SU-DHL-6 (cell line): ENCODE measurements around the gene MAP2K5.

Experiments used
- H2AFZ ChIP-seq: fragments of 200-600 bp; sonication (generic); 2 replicates; pipeline ENCODE4 v1.6.1; 2014; ENCODE audit warnings: low read depth, mild to moderate bottlenecking, moderate library complexity, mixed read lengths, antibody characterized with exemption, low read length; ENCODE audit not compliant: severe bottlenecking
- H3F3A ChIP-seq: fragments of 200-600 bp; shearing (Covaris generic); 2 replicates; pipeline ENCODE4 v1.6.0; 2016; ENCODE audit warnings: antibody characterized with exemption, mild to moderate bottlenecking; ENCODE audit not compliant: insufficient read depth
- H3K27ac ChIP-seq: fragments of 200-600 bp; sonication (generic); 2 replicates; pipeline ENCODE4 v1.5.1; 2016; ENCODE audit warnings: low read depth, mild to moderate bottlenecking, low read length, moderate library complexity, mixed read lengths
- H3K27me3 ChIP-seq: fragments of 200-600 bp; sonication (generic), shearing (Covaris generic); 2 replicates; pipeline ENCODE4 v1.6.0; 2014; ENCODE audit warnings: mild to moderate bottlenecking, low read length
- H3K36me3 ChIP-seq: fragments of 200-600 bp; sonication (generic); 2 replicates; pipeline ENCODE4 v1.6.1; 2014; ENCODE audit warnings: mild to moderate bottlenecking, low read length, mixed read lengths
- H3K4me2 ChIP-seq: fragments of 300-600, 200-600 bp; shearing (Covaris generic), sonication (generic); 2 replicates; pipeline ENCODE4 v1.6.0; 2014; ENCODE audit warnings: low read length, low read depth, mild to moderate bottlenecking; ENCODE audit not compliant: poor library complexity, severe bottlenecking
- H3K4me3 ChIP-seq: fragments of 200-600 bp; sonication (generic); 2 replicates; pipeline ENCODE4 v1.5.1; 2014; ENCODE audit warnings: antibody characterized with exemption, low read length, mild to moderate bottlenecking, mixed read lengths; ENCODE audit not compliant: insufficient read depth, poor library complexity, severe bottlenecking
- H3K79me2 ChIP-seq: fragments of 200-600 bp; sonication (generic); 2 replicates; pipeline ENCODE4 v1.6.1; 2014; ENCODE audit warnings: mild to moderate bottlenecking, low read length, moderate library complexity; ENCODE audit not compliant: insufficient read depth
- H3K9ac ChIP-seq: fragments of 200-600 bp; sonication (generic); 2 replicates; pipeline ENCODE4 v1.7.0; 2014; ENCODE audit warnings: mild to moderate bottlenecking, low read length
- H3K9me2 ChIP-seq: fragments of 200-600 bp; sonication (generic); replicated peaks from 2 replicates; pipeline ENCODE4 v1.6.1; 2014; ENCODE audit warnings: low read length; ENCODE audit not compliant: insufficient read depth
- H3K9me3 ChIP-seq: fragments of 200-600 bp; sonication (generic); 2 replicates; pipeline ENCODE4 v1.6.1; 2014; ENCODE audit warnings: low read length, mixed read lengths; ENCODE audit not compliant: insufficient read depth
- H4K20me1 ChIP-seq: fragments of 200-600 bp; sonication (generic); 2 replicates; pipeline ENCODE4 v1.6.1; 2014; ENCODE audit warnings: low read depth, mild to moderate bottlenecking, antibody characterized with exemption, low read length, moderate library complexity, mixed read lengths
- EZH2phosphoT487 ChIP-seq: fragments of 200-600 bp; sonication (generic), shearing (Covaris generic); conservative IDR thresholded peaks from 2 replicates; pipeline ENCODE4 v1.6.1; 2018; ENCODE audit warnings: mild to moderate bottlenecking, antibody characterized with exemption, low read length, moderate library complexity, mixed read lengths
- TF ChIP-seq, protein P1 (sequence below): fragments of 200-600 bp; sonication (generic); IDR thresholded peaks from one replicate; pipeline ENCODE4 v1.5.1; 2017; ENCODE audit warnings: antibody characterized with exemption, mild to moderate bottlenecking, low read length, moderate library complexity; ENCODE audit not compliant: insufficient read depth, poor library complexity, severe bottlenecking

MAP2K5 gene

DNA sequence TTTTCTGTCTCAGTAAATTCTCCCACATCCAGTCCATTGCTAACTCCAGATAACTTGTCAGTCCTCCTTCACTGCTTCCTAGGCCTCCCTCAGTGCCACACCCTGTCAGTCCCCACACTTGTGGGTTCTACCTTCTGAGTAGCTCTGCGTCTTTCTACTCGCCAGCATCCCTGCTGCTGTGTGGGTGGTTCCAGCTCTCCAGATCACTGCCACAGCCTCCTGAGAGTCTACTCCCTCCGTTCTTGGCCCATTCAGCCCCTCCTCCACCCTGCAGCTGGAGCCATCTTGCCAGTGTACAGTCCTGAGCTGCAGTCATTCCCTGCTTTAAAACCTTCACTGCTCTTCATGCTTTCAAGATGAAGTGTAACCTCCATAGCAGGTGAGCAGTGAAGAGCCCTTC, 45.3 kb downstream of the MAP2K5 start:
- H3F3A ChIP-seq = no peaks in the 10 kb centered on the region
- no peaks in the 10 kb centered on the region for H3K9me2 ChIP-seq
- TF ChIP-seq EZH2phosphoT487 = no peak
- TF ChIP-seq, protein P1, sequence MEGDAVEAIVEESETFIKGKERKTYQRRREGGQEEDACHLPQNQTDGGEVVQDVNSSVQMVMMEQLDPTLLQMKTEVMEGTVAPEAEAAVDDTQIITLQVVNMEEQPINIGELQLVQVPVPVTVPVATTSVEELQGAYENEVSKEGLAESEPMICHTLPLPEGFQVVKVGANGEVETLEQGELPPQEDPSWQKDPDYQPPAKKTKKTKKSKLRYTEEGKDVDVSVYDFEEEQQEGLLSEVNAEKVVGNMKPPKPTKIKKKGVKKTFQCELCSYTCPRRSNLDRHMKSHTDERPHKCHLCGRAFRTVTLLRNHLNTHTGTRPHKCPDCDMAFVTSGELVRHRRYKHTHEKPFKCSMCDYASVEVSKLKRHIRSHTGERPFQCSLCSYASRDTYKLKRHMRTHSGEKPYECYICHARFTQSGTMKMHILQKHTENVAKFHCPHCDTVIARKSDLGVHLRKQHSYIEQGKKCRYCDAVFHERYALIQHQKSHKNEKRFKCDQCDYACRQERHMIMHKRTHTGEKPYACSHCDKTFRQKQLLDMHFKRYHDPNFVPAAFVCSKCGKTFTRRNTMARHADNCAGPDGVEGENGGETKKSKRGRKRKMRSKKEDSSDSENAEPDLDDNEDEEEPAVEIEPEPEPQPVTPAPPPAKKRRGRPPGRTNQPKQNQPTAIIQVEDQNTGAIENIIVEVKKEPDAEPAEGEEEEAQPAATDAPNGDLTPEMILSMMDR = no peak

DNA sequence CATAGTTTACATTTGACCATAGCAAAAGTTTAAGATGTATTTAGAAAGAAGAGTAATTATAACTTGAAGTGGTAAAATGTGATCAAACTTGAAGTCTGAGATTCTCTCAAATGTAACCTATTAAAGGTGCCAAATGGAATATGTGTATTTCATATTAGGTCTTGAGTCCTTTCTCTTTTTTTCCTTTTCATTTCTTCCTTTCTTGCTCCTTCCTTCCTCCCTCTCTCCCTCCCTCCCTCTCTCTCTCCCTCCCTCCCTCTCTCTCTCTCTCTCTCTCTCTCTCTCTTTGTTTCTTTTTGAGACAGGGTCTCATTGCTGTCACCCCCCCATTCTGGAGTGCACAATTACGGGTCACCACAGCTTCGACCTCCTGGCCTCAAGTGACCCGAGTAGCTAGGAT, 47.7 kb downstream of the MAP2K5 start:
- Histone ChIP-seq H3K79me2 (no peaks in the 10 kb centered on the region), H3K27ac (no peak overlapping the region), H3K27me3 (no peaks in the 10 kb centered on the region), H3K4me2 (no peak overlapping the region), H3K9me2 (no peaks in the 10 kb centered on the region), H3K9me3 (no peaks in the 10 kb centered on the region), H3K4me3 (no peak overlapping the region), H3K9ac (no peak overlapping the region), H4K20me1 (no peaks in the 10 kb centered on the region), H3F3A (no peaks in the 10 kb centered on the region), H2AFZ (no peak overlapping the region), H3K36me3 (no peaks in the 10 kb centered on the region; the same call in 1 of the 2 replicates)
- TF ChIP-seq, protein P1 = no peak
- TF ChIP-seq EZH2phosphoT487 = no peak

More for the DNA sequence above, 45.3 kb downstream of the MAP2K5 start:
- no peak overlapping the region for H3K4me3 ChIP-seq
- no peaks in the 10 kb centered on the region for H3K27me3 ChIP-seq
- no peak overlapping the region for H3K4me2 ChIP-seq
- H3K9ac ChIP-seq = no peak overlapping the region
- no peaks in the 10 kb centered on the region for H3K36me3 ChIP-seq
- no peak overlapping the region for H3K27ac ChIP-seq
- no peaks in the 10 kb centered on the region for H3K79me2 ChIP-seq
- no peaks in the 10 kb centered on the region for H3K9me3 ChIP-seq
- H2AFZ ChIP-seq = no peak overlapping the region
- H4K20me1 ChIP-seq = no peaks in the 10 kb centered on the region

DNA sequence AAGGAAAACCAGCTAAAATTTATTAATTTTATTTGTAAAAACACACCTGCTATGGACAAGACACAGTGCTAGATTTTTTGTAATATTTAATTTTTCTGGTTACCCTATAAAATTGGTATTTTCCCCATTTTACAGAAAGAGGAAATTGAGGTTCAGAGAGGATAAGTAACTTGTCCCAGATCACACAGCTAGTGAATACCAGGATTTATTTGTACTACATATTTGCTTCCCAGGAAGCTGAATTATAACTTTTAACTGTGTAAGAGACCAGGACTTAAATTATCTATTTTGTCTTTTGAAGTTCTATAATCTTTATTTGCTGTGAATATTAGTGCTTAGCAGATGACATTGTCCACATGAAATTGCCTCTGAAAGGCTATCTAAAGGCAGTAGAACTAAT, 49.7 kb downstream of the MAP2K5 start:
- Histone ChIP-seq H3K27me3 (no peaks in the 10 kb centered on the region), H3F3A (no peaks in the 10 kb centered on the region), H3K79me2 (no peaks in the 10 kb centered on the region), H4K20me1 (no peaks in the 10 kb centered on the region), H3K27ac (no peak overlapping the region), H3K36me3 (no peaks in the 10 kb centered on the region; the same call in 1 of the 2 replicates), H2AFZ (no peak overlapping the region), H3K4me2 (no peak overlapping the region), H3K4me3 (no peak overlapping the region), H3K9ac (no peak overlapping the region), H3K9me3 (no peaks in the 10 kb centered on the region), H3K9me2 (no peaks in the 10 kb centered on the region)
- TF ChIP-seq EZH2phosphoT487 = no peak
- TF ChIP-seq, protein P1 = no peak

DNA sequence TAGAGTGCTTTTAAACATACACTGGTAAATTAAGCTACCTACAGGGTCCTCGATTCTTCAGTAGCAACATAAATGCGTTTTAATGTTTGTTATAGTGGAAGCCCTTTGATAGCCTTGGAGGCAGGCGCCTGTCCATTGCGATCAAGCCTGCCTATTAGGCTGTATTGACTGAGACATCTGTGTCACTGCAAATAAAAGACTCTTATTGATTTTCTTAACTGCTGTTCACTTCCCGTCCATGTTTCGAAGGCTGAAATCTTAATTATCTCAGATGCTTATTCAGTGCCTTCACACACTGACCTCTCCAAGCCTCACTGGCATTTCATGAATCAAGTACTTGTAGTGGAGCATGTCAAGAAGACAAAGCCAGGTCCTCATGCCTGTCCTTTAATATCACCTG, 51.1 kb downstream of the MAP2K5 start:
- Histone ChIP-seq H3K9me3 (no peaks in the 10 kb centered on the region), H3K79me2 (no peaks in the 10 kb centered on the region), H3K4me3 (no peak overlapping the region), H3K4me2 (no peak overlapping the region), H4K20me1 (no peaks in the 10 kb centered on the region), H3K9me2 (no peaks in the 10 kb centered on the region), H2AFZ (no peak overlapping the region), H3F3A (no peaks in the 10 kb centered on the region), H3K27me3 (no peaks in the 10 kb centered on the region), H3K9ac (no peak overlapping the region), H3K36me3 (no peaks in the 10 kb centered on the region; the same call in 1 of the 2 replicates), H3K27ac (no peak overlapping the region)
- TF ChIP-seq EZH2phosphoT487 = no peak
- TF ChIP-seq, protein P1 = no peak
